B cell (primary cell): Measurements from ENCODE around the gene KCNIP1. TPM values are rescaled to one million over a fixed set of nuclear protein-coding genes. Genes with fewer than 3 reads are reported as not detected.

Experiments
- ATAC-seq: fragments of 200-7000 bp; cut with Tn5 transposase; one replicate; pipeline ENCODE4 v1.10.0; 2021; ENCODE audit warnings: low read depth, mild to moderate bottlenecking, moderate number of reproducible peaks, moderate library complexity
- CTCF ChIA-PET: fragments of 350-600 bp; sonication (Branson Sonifier 250); formaldehyde crosslinking; loops from one replicate; lab custom pipeline; 2021; ENCODE audit warnings: antibody characterized with exemption, inconsistent platforms; lab: Charles Lee
- POLR2A ChIA-PET: fragments of 350-600 bp; sonication (Branson Sonifier 250); formaldehyde crosslinking; loops from one replicate; lab custom pipeline; 2021; ENCODE audit warnings: antibody characterized with exemption; lab: Charles Lee
- DNase-seq: peaks from one replicate; pipeline ENCODE4 v3.0.0; 2013
- H2AFZ ChIP-seq: 2 replicates; pipeline ENCODE4 v1.6.1; 2012; ENCODE audit warnings: mild to moderate bottlenecking, low read depth, low read length; ENCODE audit not compliant: insufficient read depth, poor library complexity, severe bottlenecking
- H3K27ac ChIP-seq, 2 donors: 1 replicate in 1 of 2; 2 replicates in 1 of 2; pipeline ENCODE4 v1.5.1; 2012 to 2013; ENCODE audit warnings: low read length in 2 of 2, mild to moderate bottlenecking in 2 of 2, moderate library complexity in 1 of 2
- H3K27me3 ChIP-seq, 4 experiments: fragments of 200-600 bp in 1 of 4; sonication (generic) in 1 of 4; replicated peaks in 1 of 4; 1 replicate in 2 of 4; 2 replicates in 2 of 4; pipeline versions ENCODE4 v1.6.1 to v1.7.0; 2013 to 2016; ENCODE audit warnings: low read length in 3 of 4, mild to moderate bottlenecking in 2 of 4, mixed read lengths in 1 of 4, moderate library complexity in 1 of 4; ENCODE audit not compliant: insufficient read depth in 4 of 4, control insufficient read depth in 3 of 4; ENCODE audit errors: control extremely low read depth in 1 of 4
- H3K36me3 ChIP-seq, 2 experiments: replicated peaks in 1 of 2; 1 replicate in 1 of 2; 2 replicates in 1 of 2; pipeline versions ENCODE4 v1.6.1 to v1.7.1; 2013; ENCODE audit warnings: low read length in 1 of 2; ENCODE audit not compliant: insufficient read depth in 2 of 2, control insufficient read depth in 1 of 2; ENCODE audit errors: control extremely low read depth in 1 of 2, extremely low read depth in 1 of 2
- H3K4me1 ChIP-seq, 2 donors: fragments of 200-600 bp in 1 of 2; sonication (generic) in 1 of 2; 1 replicate in 1 of 2; 2 replicates in 1 of 2; pipeline versions ENCODE4 v1.5.1 to v1.6.1; 2013 to 2017; ENCODE audit warnings: low read length in 2 of 2; ENCODE audit not compliant: control insufficient read depth in 2 of 2, insufficient read depth in 2 of 2
- H3K4me2 ChIP-seq: replicated peaks from 2 replicates; pipeline ENCODE3; 2012; ENCODE audit warnings: mild to moderate bottlenecking, low read depth, low read length; ENCODE audit not compliant: poor library complexity, severe bottlenecking
- H3K4me3 ChIP-seq, 5 experiments: fragments of 200-600 bp in 1 of 5; sonication (generic) in 1 of 5; 1 replicate in 3 of 5; 2 replicates in 2 of 5; pipeline versions ENCODE4 v1.5.1 to v1.7.0; 2011 to 2016; ENCODE audit warnings: low read length in 4 of 5, mild to moderate bottlenecking in 4 of 5, low read depth in 2 of 5, control low read depth in 1 of 5, moderate library complexity in 1 of 5; ENCODE audit not compliant: insufficient read depth in 1 of 5; ENCODE audit errors: control extremely low read depth in 1 of 5, extremely low read depth in 1 of 5
- H3K79me2 ChIP-seq: fragments of 200-600 bp; sonication (generic); one replicate; pipeline ENCODE4 v1.6.0; 2016; ENCODE audit warnings: low read length; ENCODE audit not compliant: control insufficient read depth, insufficient read depth
- H3K9ac ChIP-seq: fragments of 200-600 bp; sonication (generic); 2 replicates; pipeline ENCODE4 v1.6.1; 2017; ENCODE audit warnings: mild to moderate bottlenecking, low read length, moderate library complexity
- H3K9me3 ChIP-seq, 3 donors: one replicate each; pipeline versions ENCODE4 v1.6.1 to v1.7.1; 2013; ENCODE audit warnings: low read length in 2 of 3; ENCODE audit not compliant: control insufficient read depth in 2 of 3, insufficient read depth in 1 of 3; ENCODE audit errors: control extremely low read depth in 1 of 3
- H4K20me1 ChIP-seq: 2 replicates; pipeline ENCODE4 v1.6.0; 2012; ENCODE audit warnings: mild to moderate bottlenecking, low read length; ENCODE audit not compliant: insufficient read depth, control insufficient read depth, poor library complexity, severe bottlenecking
- H3K27ac Mint-ChIP-seq: one replicate; pipeline ENCODE4 v1.8.0; 2021; ENCODE audit warnings: mixed read lengths
- H3K27me3 Mint-ChIP-seq: one replicate; pipeline ENCODE4 v1.8.0; 2021; ENCODE audit warnings: mixed read lengths
- H3K4me1 Mint-ChIP-seq: one replicate; pipeline ENCODE4 v1.8.0; 2021; ENCODE audit warnings: mixed read lengths
- H3K4me3 Mint-ChIP-seq: one replicate; pipeline ENCODE4 v1.8.0; 2021; ENCODE audit warnings: mixed read lengths
- H3K9me3 Mint-ChIP-seq: one replicate; pipeline ENCODE4 v1.8.0; 2022; ENCODE audit warnings: mixed read lengths; ENCODE audit not compliant: insufficient read depth
- CTCF ChIP-seq: fragments of 200-600 bp; IDR thresholded peaks from one replicate; pipeline ENCODE4 v1.8.0; 2022; ENCODE audit warnings: antibody characterized with exemption, mild to moderate bottlenecking
- EZH2 ChIP-seq: IDR thresholded peaks from 2 replicates; pipeline ENCODE4 v1.6.1; 2012; ENCODE audit warnings: borderline replicate concordance, low read depth, mild to moderate bottlenecking, moderate library complexity, low read length; ENCODE audit not compliant: insufficient read depth, poor library complexity, severe bottlenecking
- WGBS: methylation state at CpG from one replicate; pipeline ENCODE4 v1.1.5; 2013; ENCODE audit warnings: missing lambda C conversion rate; ENCODE audit not compliant: insufficient coverage; 5-methylcytosine and 5-hydroxymethylcytosine counted together
- intact Hi-C: fragments of 100-400 bp; cut with micrococcal nuclease; formaldehyde crosslinking; loops from one replicate; pipeline ENCODE4 v1.10.0; 2022
- polyA plus RNA-seq: library from polyadenylated mRNA; depleted of rRNA; stranded (reverse); fragments of >200 nt; gene quantifications from 2 replicates; pipeline ENCODE4 v1.2.3, GENCODE V29; 2012
- total RNA-seq, 2 donors: library from RNA; stranded (reverse); fragments of 120-200 nt in 1 of 2; gene quantifications; 1 replicate in 1 of 2; 2 replicates in 1 of 2; pipeline versions ENCODE4 v1.2.3 to v1.2.4, GENCODE V29; 2013 to 2022

The KCNIP1 gene
- total and polyA plus RNA-seq, 2 donors (not counting 1 experiment from before 2014, with no cell fraction given): not detected

- TF ChIP-seq EZH2 (no peak), CTCF (no peak)
- Histone ChIP-seq H3K9ac (no peak overlapping the region), H3K27me3 (peaks cover 0 to 3% (median 1%) of the 10 kb centered on the region in 4 experiments), H3K27ac (no peak overlapping the region), H3K9me3 (no peaks in the 10 kb centered on the region), H3K4me1 (no peaks in the 10 kb centered on the region), H3K79me2 (no peaks in the 10 kb centered on the region), H3K4me3 (no peak overlapping the region), H3K4me2 (no peak overlapping the region), H3K36me3 (no peaks in the 10 kb centered on the region), H4K20me1 (no peaks in the 10 kb centered on the region), H2AFZ (no peak overlapping the region)
- peaks cover 5% of the 10 kb centered on the region for H3K27me3 Mint-ChIP-seq
- intact Hi-C loops: no loop called here
- POLR2A ChIA-PET: no interaction called here
- no peaks in the 10 kb centered on the region for H3K4me1 Mint-ChIP-seq
- H3K4me3 Mint-ChIP-seq: no peak overlapping the region
- H3K9me3 Mint-ChIP-seq: no peaks in the 10 kb centered on the region
- DNase-seq: no peak
- WGBS: 100% methylated on average over 4 of the region's 6 CpGs
- CTCF ChIA-PET: no interaction called here
- no peak for ATAC-seq
- no peak overlapping the region for H3K27ac Mint-ChIP-seq
Observed at GRCh38 chr5:170612256-170612678, 108.4 kb downstream of the KCNIP1 start.

- H3K27ac ChIP-seq: no peak overlapping the region
- H3K27me3 Mint-ChIP-seq: peaks cover 12% of the 10 kb centered on the region
- no peak overlapping the region for H3K4me3 ChIP-seq
- 82% methylated on average over 5 of the region's 5 CpGs for WGBS
- ChIA-PET CTCF (no interaction called here), POLR2A (no interaction called here)
- H4K20me1 ChIP-seq: no peaks in the 10 kb centered on the region
- no peak overlapping the region for H3K9ac ChIP-seq
- no peaks in the 10 kb centered on the region for H3K9me3 Mint-ChIP-seq
- no peak for DNase-seq
- H2AFZ ChIP-seq: no peak overlapping the region
- H3K27ac Mint-ChIP-seq: no peak overlapping the region
- H3K4me3 Mint-ChIP-seq: no peak overlapping the region
- H3K4me1 Mint-ChIP-seq: no peaks in the 10 kb centered on the region
- no peaks in the 10 kb centered on the region for H3K79me2 ChIP-seq
- no peak for ATAC-seq
- no peak overlapping the region for H3K4me2 ChIP-seq
- H3K9me3 ChIP-seq: no peaks in the 10 kb centered on the region
- no peaks in the 10 kb centered on the region for H3K4me1 ChIP-seq
- no peak for TF ChIP-seq EZH2
- no peak for TF ChIP-seq CTCF
- peaks cover 0 to 3% (median 1%) of the 10 kb centered on the region in 4 experiments for H3K27me3 ChIP-seq
- intact Hi-C loops: no loop called here
- no peaks in the 10 kb centered on the region for H3K36me3 ChIP-seq
Observed at GRCh38 chr5:170614065-170614490, 110.3 kb downstream of the KCNIP1 start.
